Activated naive CD4-positive, alpha-beta T cell treated with anti-CD3 and anti-CD28 coated beads for 36 hours (primary cell): ENCODE measurements around the gene TTLL8. TPM values are rescaled to one million over a fixed set of nuclear protein-coding genes. Genes with fewer than 3 reads are reported as not detected.

ENCODE experiments used
- CTCF ChIA-PET: fragments of 350-600 bp; sonication (Branson Sonifier 250); formaldehyde crosslinking; loops from one replicate; lab custom pipeline; 2021; ENCODE audit warnings: antibody characterized with exemption; lab: Charles Lee
- DNase-seq: peaks from one replicate; pipeline ENCODE4 v3.0.0-alpha.2; 2020
- H3K27ac Mint-ChIP-seq: one replicate; pipeline ENCODE4 v1.8.0; 2021; ENCODE audit warnings: mild to moderate bottlenecking, mixed read lengths
- H3K27me3 Mint-ChIP-seq: one replicate; pipeline ENCODE4 v1.8.0; 2021; ENCODE audit warnings: low read depth, mixed read lengths
- H3K36me3 Mint-ChIP-seq: one replicate; pipeline ENCODE4 v1.8.0; 2021; ENCODE audit warnings: low read depth, mixed read lengths
- H3K4me1 Mint-ChIP-seq: one replicate; pipeline ENCODE4 v1.8.0; 2021; ENCODE audit warnings: low read depth, mixed read lengths
- H3K4me3 Mint-ChIP-seq: one replicate; pipeline ENCODE4 v1.8.0; 2021; ENCODE audit warnings: mild to moderate bottlenecking, moderate library complexity, mixed read lengths
- H3K9me3 Mint-ChIP-seq: one replicate; pipeline ENCODE4 v1.8.0; 2021; ENCODE audit warnings: mixed read lengths
- intact Hi-C: fragments of 100-400 bp; cut with micrococcal nuclease; formaldehyde crosslinking; loops from one replicate; pipeline ENCODE4 v1.15.1; 2023
- total RNA-seq, 2 experiments: library from RNA; stranded (reverse); gene quantifications; one replicate each; pipeline ENCODE4 v1.2.3, GENCODE V29; 2021

Gene TTLL8
- total RNA-seq, 2 experiments from 2014 or later: not detected

- CTCF ChIA-PET: interaction anchor here (0.9 to 1.1 kb wide), 3 partner anchors 9 to 59 kb away, joined by 4 to 5 read pairs (median 5); no protein-coding TSS in a partner anchor
- H3K4me1 Mint-ChIP-seq: peaks cover 34% of the 10 kb centered on the region
- H3K4me3 Mint-ChIP-seq: peak overlapping the region; percentile 83
- H3K27ac Mint-ChIP-seq: peak overlapping the region; percentile 93
- no peaks in the 10 kb centered on the region for H3K27me3 Mint-ChIP-seq
- peak; percentile 83 for DNase-seq
- peaks cover 5% of the 10 kb centered on the region for H3K36me3 Mint-ChIP-seq
- H3K9me3 Mint-ChIP-seq: no peaks in the 10 kb centered on the region
- intact Hi-C loops: no loop called here
Measured at GRCh38 chr22:49971232-49972162, 86.6 kb downstream of the TTLL8 start.

GRCh38 chr22:49970528-49971231 lies 87.4 kb downstream of the TTLL8 start:
- peaks cover 33% of the 10 kb centered on the region for H3K4me1 Mint-ChIP-seq
- H3K9me3 Mint-ChIP-seq: no peaks in the 10 kb centered on the region
- DNase-seq: peak; percentile 99
- H3K27ac Mint-ChIP-seq: peak overlapping the region; percentile 93
- H3K27me3 Mint-ChIP-seq: no peaks in the 10 kb centered on the region
- intact Hi-C loops: no loop called here
- CTCF ChIA-PET: no interaction called here
- peak overlapping the region; percentile 83 for H3K4me3 Mint-ChIP-seq
- H3K36me3 Mint-ChIP-seq: peaks cover 5% of the 10 kb centered on the region

- Mint-ChIP-seq H3K9me3 (no peaks in the 10 kb centered on the region), H3K4me3 (peak overlapping the region; percentile 83), H3K27me3 (no peaks in the 10 kb centered on the region), H3K27ac (peak overlapping the region; percentile 93), H3K36me3 (peaks cover 7% of the 10 kb centered on the region), H3K4me1 (peaks cover 31% of the 10 kb centered on the region)
- intact Hi-C loops: no loop called here
- peak; percentile 23 for DNase-seq
- CTCF ChIA-PET: no interaction called here
Measured at GRCh38 chr22:49969751-49970527, 88.2 kb downstream of the TTLL8 start.

GRCh38 chr22:49968831-49969661 lies 89.1 kb downstream of the TTLL8 start:
- Mint-ChIP-seq H3K9me3 (no peaks in the 10 kb centered on the region), H3K4me1 (peaks cover 39% of the 10 kb centered on the region), H3K4me3 (no peak overlapping the region), H3K27me3 (no peaks in the 10 kb centered on the region), H3K36me3 (peaks cover 16% of the 10 kb centered on the region), H3K27ac (peak overlapping the region; percentile 43)
- DNase-seq: peak; percentile 12
- intact Hi-C loops: no loop called here
- CTCF ChIA-PET: no interaction called here

Other genes with a start within 250 kb of the TTLL8 start
- gene BRD1, start 230.4 kb downstream of the TTLL8 start, total RNA-seq: 10 to 100 TPM; 26.0 to 27.0 TPM
- gene ZBED4, start 204.5 kb downstream of the TTLL8 start, total RNA-seq: 10 to 100 TPM; 13.0 to 13.1 TPM
- gene ALG12, start 139.9 kb downstream of the TTLL8 start, total RNA-seq: 1 to 10 TPM; 7.4 to 9.6 TPM
- gene CRELD2, start 139.7 kb downstream of the TTLL8 start, total RNA-seq: 10 to 100 TPM; 15.3 to 16.2 TPM
- gene PIM3, start 97.5 kb downstream of the TTLL8 start, total RNA-seq: 100 to 1,000 TPM; 202 to 210 TPM
- gene IL17REL, start 45.5 kb downstream of the TTLL8 start, total RNA-seq: under 1 TPM; 0.12 to 0.15 TPM
- gene MLC1, start 27.1 kb upstream of the TTLL8 start, total RNA-seq: under 1 TPM in 1 of 2 experiments, not detected in 1; 0.05 TPM
- not detected for gene MOV10L1, start 31.7 kb upstream of the TTLL8 start, total RNA-seq
- 1 to 10 TPM; 1.2 to 1.7 TPM for gene PANX2, start 112.4 kb upstream of the TTLL8 start, total RNA-seq
- gene TRABD, start 127.6 kb upstream of the TTLL8 start, total RNA-seq: 10 to 100 TPM; 61.0 to 62.8 TPM
- 10 to 100 TPM; 16.5 to 16.7 TPM for gene SELENOO, start 142.7 kb upstream of the TTLL8 start, total RNA-seq
- gene TUBGCP6, start 186.7 kb upstream of the TTLL8 start, total RNA-seq: 10 to 100 TPM; 44.5 to 47.8 TPM
- gene HDAC10, start 193.0 kb upstream of the TTLL8 start, total RNA-seq: 10 to 100 TPM; 35.4 to 38.0 TPM
- gene MAPK12, start 203.4 kb upstream of the TTLL8 start, total RNA-seq: 10 to 100 TPM; 12.3 to 12.4 TPM
- gene MAPK11, start 212.1 kb upstream of the TTLL8 start, total RNA-seq: 10 to 100 TPM; 17.5 to 17.9 TPM
- gene PLXNB2, start 249.3 kb upstream of the TTLL8 start, total RNA-seq: 10 to 100 TPM in 1 of 2 experiments, 1 to 10 TPM in 1; 9.8 to 10.4 TPM